HepG2 (cell line): Measurements from ENCODE around the gene HTRA2. TPM values are rescaled to one million over a fixed set of nuclear protein-coding genes. Genes with fewer than 3 reads are reported as not detected.

Source experiments
- BCL6 ChIP-seq: IDR thresholded peaks from 2 replicates; pipeline ENCODE4 v1.6.1; 2016; ENCODE audit warnings: missing genetic modification reagents, missing compliant biosample characterization
- BRD4 ChIP-seq: sonication (generic); formaldehyde crosslinking; IDR thresholded peaks from 2 replicates; pipeline ENCODE4 v1.4.0; 2020; ENCODE audit warnings: missing genetic modification reagents
- CCAR2 ChIP-seq: fragments of 200-400 bp; formaldehyde crosslinking; optimal IDR thresholded peaks from 2 replicates; pipeline ENCODE3; 2018; ENCODE audit warnings: low read depth, mild to moderate bottlenecking, low read length, moderate library complexity
- DDIT3 ChIP-seq: sonication (generic); formaldehyde crosslinking; IDR thresholded peaks from 2 replicates; pipeline ENCODE4 v1.4.0; 2020; ENCODE audit warnings: mild to moderate bottlenecking, missing genetic modification reagents
- ERF ChIP-seq: IDR thresholded peaks from 2 replicates; pipeline ENCODE4 v1.6.1; 2018; ENCODE audit warnings: missing biosample characterization, missing genetic modification reagents
- FIP1L1 ChIP-seq: fragments of 200-400 bp; formaldehyde crosslinking; IDR thresholded peaks from 2 replicates; pipeline ENCODE4 v1.6.1; 2018; ENCODE audit warnings: low read depth, mild to moderate bottlenecking, low read length, moderate library complexity, borderline replicate concordance; ENCODE audit not compliant: insufficient read depth
- HDAC1 ChIP-seq: sonication (generic); formaldehyde crosslinking; IDR thresholded peaks from 2 replicates; pipeline ENCODE4 v1.5.1; 2020; ENCODE audit warnings: mild to moderate bottlenecking, missing genetic modification reagents
- HDAC6 ChIP-seq: fragments of 200-600 bp; sonication (generic); IDR thresholded peaks from 2 replicates; pipeline ENCODE4 v1.7.0; 2017; ENCODE audit warnings: mild to moderate bottlenecking, antibody characterized with exemption, low read length, low read depth
- HOXD1 ChIP-seq: sonication (generic); formaldehyde crosslinking; IDR thresholded peaks from 2 replicates; pipeline ENCODE4 v1.5.0; 2020; ENCODE audit warnings: missing genetic modification reagents
- MAFF ChIP-seq: IDR thresholded peaks from 2 replicates; pipeline ENCODE4 v1.6.1; 2011; ENCODE audit warnings: low read depth, low read length, improper control_type of control experiment
- MYC ChIP-seq: sonication (generic); formaldehyde crosslinking; IDR thresholded peaks from 2 replicates; pipeline ENCODE4 v1.9.0; 2021; ENCODE audit warnings: missing genetic modification reagents, borderline replicate concordance
- PBX3 ChIP-seq: sonication (generic); formaldehyde crosslinking; IDR thresholded peaks from 2 replicates; pipeline ENCODE4 v1.8.1; 2023; ENCODE audit warnings: missing genetic modification reagents, inconsistent platforms, borderline replicate concordance
- REXO4 ChIP-seq: sonication (generic); formaldehyde crosslinking; IDR thresholded peaks from 2 replicates; pipeline ENCODE4 v1.8.0; 2022; ENCODE audit warnings: missing genetic modification reagents, mild to moderate bottlenecking, borderline replicate concordance
- RXRB ChIP-seq: IDR thresholded peaks from 2 replicates; pipeline ENCODE4 v1.6.1; 2016; ENCODE audit warnings: borderline replicate concordance, missing genetic modification reagents, missing compliant biosample characterization
- ZBTB49 ChIP-seq: sonication (generic); formaldehyde crosslinking; IDR thresholded peaks from 2 replicates; pipeline ENCODE4 v1.4.0; 2020; ENCODE audit warnings: missing genetic modification reagents, borderline replicate concordance
- ZFP91 ChIP-seq: sonication (generic); formaldehyde crosslinking; IDR thresholded peaks from 2 replicates; pipeline ENCODE4 v1.9.0; 2022; ENCODE audit warnings: missing genetic modification reagents, mild to moderate bottlenecking, borderline replicate concordance
- ZFY ChIP-seq: sonication (generic); formaldehyde crosslinking; IDR thresholded peaks from 2 replicates; pipeline ENCODE4 v1.4.0; 2020; ENCODE audit warnings: missing genetic modification reagents
- ZNF580 ChIP-seq: IDR thresholded peaks from 2 replicates; pipeline ENCODE4 v1.6.1; 2016; ENCODE audit warnings: low read depth, borderline replicate concordance
- ZNF83 ChIP-seq: sonication (generic); formaldehyde crosslinking; IDR thresholded peaks from 2 replicates; pipeline ENCODE4 v1.4.0; 2020; ENCODE audit warnings: missing genetic modification reagents, mild to moderate bottlenecking, borderline replicate concordance
- ZNF883 ChIP-seq: sonication (generic); formaldehyde crosslinking; IDR thresholded peaks from 2 replicates; pipeline ENCODE4 v1.5.1; 2020; ENCODE audit warnings: mild to moderate bottlenecking, missing genetic modification reagents; ENCODE audit errors: not compliant biosample characterization
- polyA plus RNA-seq, 8 experiments: library from polyadenylated mRNA; depleted of rRNA in 3 of 8; stranded (reverse) in 7 of 8; unstranded in 1 of 8; fragments of >200 nt; fragmentation: Illumina TruSeq in 4 of 8; extraction: Trizol in 4 of 8; gene quantifications; 2 replicates each; pipeline versions ENCODE4 v1.2.1 to v1.2.3, GENCODE V29; 2011 to 2016; ENCODE audit warnings: low read depth in 4 of 8, missing spikeins in 1 of 8, mixed read lengths in 1 of 8; ENCODE audit not compliant: insufficient read depth in 1 of 8
- total RNA-seq, 5 experiments: library from RNA; depleted of rRNA; stranded (reverse); fragments of >200 nt; fragmentation: Illumina TruSeq; extraction: Trizol; gene quantifications; 2 replicates each; pipeline ENCODE4 v1.2.3, GENCODE V29; 2016; ENCODE audit warnings: low read depth in 1 of 5

HTRA2 gene
- total and polyA plus RNA-seq, 2 of the 13 experiments (the other 11 are each of a cell fraction or from before 2014, with no cell fraction given), result 47.7 to 50.3 TPM

GRCh38 chr2:74552914-74553811, 23.4 kb downstream of the HTRA2 start (continued):
- TF ChIP-seq ZFP91 (CRISPR knock-in tag) (0 out of 2 replicates have a peak, but pooled peaks have one; percentile 54), ZNF883 (peak; percentile 62), CCAR2 (no peak), FIP1L1 (no peak), BRD4 (0 out of 2 replicates have a peak, but pooled peaks have one; percentile 62), HOXD1 (CRISPR knock-in tag) (0 out of 2 replicates have a peak, but pooled peaks have one; percentile 55), DDIT3 (no peak), HDAC1 (CRISPR knock-in tag) (peak; percentile 45; the same call in 1 of the 2 replicates), PBX3 (no peak), MAFF (no peak), MYC (CRISPR knock-in tag) (0 out of 2 replicates have a peak, but pooled peaks have one; percentile 43), ZFY (CRISPR knock-in tag) (peak; percentile 2; the same call in 1 of the 2 replicates), ZNF83 (CRISPR knock-in tag) (0 out of 2 replicates have a peak, but pooled peaks have one; percentile 38), ERF (0 out of 2 replicates have a peak, but pooled peaks have one; percentile 25), ZNF580 (0 out of 2 replicates have a peak, but pooled peaks have one; percentile 28), HDAC6 (no peak), REXO4 (CRISPR knock-in tag) (no peak), BCL6 (peak; percentile 18; the same call in 1 of the 2 replicates), ZBTB49 (no peak), RXRB (CRISPR knock-in tag) (peak; percentile 18; the same call in 1 of the 2 replicates)
- TF ChIP-seq, all 625 proteins: peak for 71
